Middle frontal gyrus (tissue), 1 donor: ENCODE results near the gene DTWD2.
"Not testable (repeated sequence)": the region's sequence is repeated elsewhere in the genome, so short reads cannot be mapped to it uniquely, and the experiment has no call there.

Source experiments
- DNase-seq: peaks from one replicate; pipeline ENCODE4 v3.0.0-alpha.2; 2015; ENCODE audit warnings: low spot score; ENCODE audit errors: extremely low spot score

DTWD2 gene

GRCh38 chr5:118952992-118953651, 35.2 kb downstream of the DTWD2 start:
- no peak for DNase-seq

- DNase-seq: not testable (repeated sequence)
Measured at GRCh38 chr5:118952306-118952705, 36.0 kb downstream of the DTWD2 start.

GRCh38 chr5:118950354-118950753, 38.0 kb downstream of the DTWD2 start:
- DNase-seq: not testable (repeated sequence)

- no peak for DNase-seq
Measured at GRCh38 chr5:118946138-118946800, 42.1 kb downstream of the DTWD2 start.

- no peak for DNase-seq
Measured at GRCh38 chr5:118937393-118938061, 50.8 kb downstream of the DTWD2 start.

- no peak for DNase-seq
Measured at GRCh38 chr5:118933703-118934102, 54.6 kb downstream of the DTWD2 start.

- DNase-seq: no peak
Measured at GRCh38 chr5:118931564-118931963, 56.8 kb downstream of the DTWD2 start.

- DNase-seq: no peak
Measured at GRCh38 chr5:118924006-118924389, 64.3 kb downstream of the DTWD2 start.

- no peak for DNase-seq
Measured at GRCh38 chr5:118923295-118924005, 64.9 kb downstream of the DTWD2 start.

GRCh38 chr5:118921866-118922265, 66.5 kb downstream of the DTWD2 start:
- DNase-seq: no peak

- no peak for DNase-seq
Measured at GRCh38 chr5:118919016-118919415, 69.3 kb downstream of the DTWD2 start.

- no peak for DNase-seq
Measured at GRCh38 chr5:118918232-118918631, 70.1 kb downstream of the DTWD2 start.

- DNase-seq: not testable (repeated sequence)
Measured at GRCh38 chr5:118907536-118907935, 80.8 kb downstream of the DTWD2 start.

- no peak for DNase-seq
Measured at GRCh38 chr5:118906947-118907346, 81.4 kb downstream of the DTWD2 start.

- DNase-seq: no peak
Measured at GRCh38 chr5:118905196-118905595, 83.2 kb downstream of the DTWD2 start.

- DNase-seq: no peak
Measured at GRCh38 chr5:118902656-118903438, 85.5 kb downstream of the DTWD2 start.

- DNase-seq: no peak
Measured at GRCh38 chr5:118894709-118895108, 93.6 kb downstream of the DTWD2 start.

GRCh38 chr5:118891252-118891651, 97.1 kb downstream of the DTWD2 start:
- DNase-seq: no peak

GRCh38 chr5:118889165-118889564, 99.2 kb downstream of the DTWD2 start:
- DNase-seq: no peak

- no peak for DNase-seq
Measured at GRCh38 chr5:118888556-118888955, 99.8 kb downstream of the DTWD2 start.

GRCh38 chr5:118883362-118883761, 105.0 kb downstream of the DTWD2 start:
- DNase-seq: no peak
